D341Med (cell line): ENCODE data around the gene JARID2.
"Not testable (repeated sequence)": the region's sequence is repeated elsewhere in the genome, so short reads cannot be mapped to it uniquely, and the experiment has no call there.

Experiments used
- DNase-seq: peaks from one replicate; pipeline ENCODE4 v3.0.0; 2012; ENCODE audit warnings: low spot score

Gene JARID2

DNA sequence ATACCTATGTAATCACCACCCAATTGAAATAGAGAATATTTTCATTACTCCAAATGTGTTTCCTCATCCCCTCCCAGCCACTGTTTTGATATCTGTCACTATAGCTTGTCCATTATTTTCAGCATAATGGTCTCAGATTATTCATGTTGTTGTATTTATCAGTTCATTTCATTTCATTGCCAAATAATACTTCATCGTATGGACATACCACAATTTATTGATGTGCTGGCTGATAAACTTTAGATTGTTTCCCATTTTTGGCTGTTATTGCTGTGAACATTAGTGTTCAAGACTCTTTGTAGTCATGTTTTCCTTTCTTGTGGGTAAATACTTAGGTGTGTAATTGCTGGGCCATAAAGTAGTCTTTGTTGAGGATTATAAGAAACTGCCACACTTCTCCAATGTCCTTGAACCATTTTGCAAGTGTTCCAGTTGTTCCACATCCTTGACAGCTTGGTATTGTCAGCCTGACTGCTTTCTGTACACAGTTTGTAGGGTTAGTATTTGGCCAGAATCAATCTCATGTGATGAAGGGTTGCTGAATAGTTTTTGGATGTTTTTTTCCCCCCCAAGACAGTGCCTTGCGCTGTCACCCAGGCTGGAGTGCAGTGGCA lies 44.3 kb downstream of the JARID2 start:
- no peak for DNase-seq

DNA sequence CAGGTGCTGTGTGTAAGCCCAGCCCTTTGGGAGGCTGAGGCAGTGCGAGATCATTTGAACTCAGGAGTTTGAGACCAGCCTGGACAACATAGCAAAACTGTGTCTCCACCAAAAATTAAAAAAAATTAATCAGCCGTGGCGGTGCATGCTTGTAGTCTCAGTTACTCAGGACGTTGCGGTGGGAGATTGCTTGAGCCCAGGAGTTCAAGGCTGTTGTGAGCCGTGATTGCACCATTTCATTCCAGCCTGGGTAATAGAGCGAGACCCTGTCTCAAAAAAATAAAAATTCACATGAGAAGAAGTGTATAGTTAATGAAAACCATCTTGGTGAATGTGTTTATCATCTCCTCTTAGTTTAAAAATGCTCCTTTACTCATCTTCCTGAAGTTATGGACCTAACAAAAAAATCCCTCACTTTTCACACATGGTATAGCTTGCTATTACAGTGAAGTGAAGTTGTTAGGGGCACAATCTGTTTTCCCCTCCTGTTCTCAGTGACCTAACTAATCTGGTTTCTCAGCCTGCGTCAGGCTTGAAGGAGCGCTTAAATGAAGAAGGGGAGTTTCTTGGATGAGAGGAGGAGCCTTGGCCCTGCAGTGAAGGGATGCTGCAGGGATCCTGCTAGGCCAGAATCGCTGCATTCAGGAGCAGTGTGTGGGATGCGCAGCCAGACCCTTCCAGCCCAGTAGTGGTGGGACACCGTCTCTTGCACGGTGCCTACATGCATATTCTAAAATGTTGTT lies 45.3 kb downstream of the JARID2 start:
- no peak for DNase-seq

DNA sequence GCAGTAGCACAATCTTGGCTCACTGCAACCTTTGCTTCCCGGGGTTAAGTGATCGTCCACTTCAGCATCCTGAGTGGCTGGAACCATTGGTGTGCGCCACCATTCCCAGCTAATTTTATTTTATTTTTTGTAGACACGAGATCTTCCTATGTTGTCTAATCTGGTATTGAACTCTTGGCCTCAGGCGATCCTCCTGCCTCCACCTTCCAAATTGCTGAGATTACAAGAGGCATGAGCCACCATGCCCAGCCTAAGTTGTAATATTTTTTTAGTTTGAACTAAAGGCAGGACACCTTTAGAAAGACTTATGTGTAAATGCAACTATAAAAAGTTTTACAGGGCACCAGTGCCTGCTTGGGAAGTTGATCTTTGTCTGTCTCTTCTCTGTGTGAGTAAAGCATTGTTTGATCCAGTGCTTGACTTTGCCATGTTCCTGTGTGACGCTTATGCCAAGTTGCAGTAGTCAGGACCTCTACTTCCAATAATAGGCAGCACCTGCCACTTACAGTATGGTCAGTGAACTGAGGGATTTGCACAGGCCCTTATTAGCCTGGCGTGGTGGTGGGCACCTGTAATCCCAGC lies 46.9 kb downstream of the JARID2 start:
- no peak for DNase-seq

DNA sequence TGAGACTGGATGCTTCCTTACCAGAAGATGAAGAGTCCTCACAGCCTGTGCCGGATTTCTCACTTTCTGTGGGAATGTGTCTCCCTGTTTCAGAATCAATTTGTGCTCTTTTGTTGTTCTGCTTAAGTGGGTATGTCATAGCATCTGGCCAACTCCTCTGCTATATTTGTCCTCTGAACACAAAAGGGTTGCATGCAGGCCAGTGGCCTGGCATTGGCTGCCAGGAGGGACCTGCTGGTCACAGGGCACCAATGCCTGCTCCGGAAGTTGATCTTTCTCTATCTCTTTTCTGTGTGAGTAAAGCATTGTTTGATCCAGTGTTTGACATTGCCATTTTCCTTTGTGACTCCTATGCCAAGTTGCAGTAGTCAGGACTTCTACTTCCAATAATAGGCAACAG lies 47.8 kb downstream of the JARID2 start:
- no peak for DNase-seq

GRCh38 chr6:15294504-15294903 lies 48.6 kb downstream of the JARID2 start:
- DNase-seq = no peak

DNA sequence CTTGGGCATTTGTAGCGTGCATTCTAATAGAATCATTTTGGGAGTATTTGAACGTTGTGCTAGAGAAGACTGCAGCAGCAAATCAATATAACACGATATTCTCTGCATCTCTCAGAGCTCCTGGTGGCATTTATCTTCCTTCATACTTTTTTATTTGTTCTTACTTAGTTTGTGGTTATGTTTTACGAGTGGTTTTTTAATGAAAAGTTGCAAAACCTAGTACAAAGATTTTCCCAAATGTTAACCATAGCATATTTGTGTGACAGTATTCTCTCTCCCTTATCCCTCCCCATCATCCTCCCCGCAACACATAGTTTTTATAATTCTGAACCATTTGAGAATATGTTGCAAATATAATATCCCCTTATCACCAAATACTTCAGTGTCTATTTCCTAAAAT lies 50.4 kb downstream of the JARID2 start:
- DNase-seq = no peak

- DNase-seq = no peak
Measured at GRCh38 chr6:15296735-15297134, 50.9 kb downstream of the JARID2 start.

- not testable (repeated sequence) for DNase-seq
Measured at GRCh38 chr6:15297167-15297566, 51.3 kb downstream of the JARID2 start.

GRCh38 chr6:15297895-15298590 lies 52.2 kb downstream of the JARID2 start:
- DNase-seq = no peak

DNA sequence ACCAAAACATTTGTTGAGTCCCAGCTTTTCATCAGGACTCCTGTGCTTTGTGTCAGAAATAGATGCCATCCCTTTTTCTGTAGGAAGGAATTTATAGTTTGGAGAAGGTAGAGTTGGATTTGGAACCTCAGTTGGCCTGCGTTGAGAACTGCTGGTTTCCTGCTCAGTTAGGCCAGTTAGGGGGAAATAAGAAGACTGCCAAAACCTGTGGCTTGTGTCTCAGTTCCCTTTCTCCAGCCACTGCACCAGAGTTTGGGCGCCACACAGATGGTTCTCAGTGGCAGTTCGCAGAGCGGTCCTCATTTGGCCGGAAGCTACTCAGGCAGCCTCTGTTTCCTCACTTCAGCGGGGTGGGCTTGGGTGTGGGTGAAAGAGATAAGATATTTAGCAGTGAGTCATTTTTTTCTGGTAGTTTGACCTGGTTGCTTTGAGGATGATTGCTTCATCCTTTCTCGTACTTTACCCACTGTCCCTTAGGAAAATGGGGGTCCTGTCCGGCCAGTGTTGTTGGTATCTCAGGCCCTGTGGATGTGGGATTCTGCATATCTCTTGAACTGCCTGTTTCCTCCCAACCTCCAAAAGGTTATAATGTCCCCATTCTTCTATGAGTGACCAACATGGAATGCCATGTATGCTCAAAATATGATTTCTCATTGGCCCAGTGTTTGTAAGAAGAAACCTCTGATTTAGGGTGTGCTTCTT lies 53.7 kb downstream of the JARID2 start:
- DNase-seq = no peak

GRCh38 chr6:15301179-15302006 lies 55.5 kb downstream of the JARID2 start:
- no peak for DNase-seq

DNA sequence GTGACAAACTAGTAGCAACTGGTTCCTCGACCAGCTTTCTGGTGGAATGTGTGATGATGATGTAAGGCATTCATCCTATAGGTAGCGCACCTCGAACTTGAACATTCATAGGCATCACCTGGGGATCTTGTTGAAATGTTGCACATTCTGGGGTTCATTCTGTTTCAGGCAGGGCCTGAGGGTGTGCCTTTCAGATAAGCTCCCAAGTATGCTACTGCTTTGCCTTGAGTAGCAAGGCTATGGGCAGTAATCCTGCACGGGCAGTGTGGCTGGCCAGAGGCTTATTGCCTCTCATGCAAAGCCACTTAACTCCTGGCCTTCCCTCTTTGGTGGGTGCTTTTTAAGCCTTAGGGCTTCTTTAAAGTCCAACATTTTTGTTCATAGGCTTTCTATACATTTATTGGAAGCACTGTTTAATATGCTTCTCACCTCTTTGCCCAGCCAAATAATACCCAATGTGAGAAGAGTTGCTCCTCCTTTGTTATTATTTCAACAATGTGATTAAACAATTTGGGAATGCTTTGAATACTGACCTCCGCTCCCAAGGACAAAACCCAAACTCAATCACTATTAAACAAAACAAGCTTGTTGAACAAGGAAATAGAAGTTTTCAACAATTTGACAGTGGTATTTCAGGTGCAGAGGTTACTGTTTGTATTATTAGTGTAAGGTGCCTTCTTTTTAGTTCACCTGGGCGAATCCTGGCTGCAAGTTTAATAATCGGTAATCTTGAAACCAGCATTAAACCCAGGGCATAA lies 57.5 kb downstream of the JARID2 start:
- no peak for DNase-seq

- no peak for DNase-seq
Measured at GRCh38 chr6:15303920-15304291, 58.0 kb downstream of the JARID2 start.

DNA sequence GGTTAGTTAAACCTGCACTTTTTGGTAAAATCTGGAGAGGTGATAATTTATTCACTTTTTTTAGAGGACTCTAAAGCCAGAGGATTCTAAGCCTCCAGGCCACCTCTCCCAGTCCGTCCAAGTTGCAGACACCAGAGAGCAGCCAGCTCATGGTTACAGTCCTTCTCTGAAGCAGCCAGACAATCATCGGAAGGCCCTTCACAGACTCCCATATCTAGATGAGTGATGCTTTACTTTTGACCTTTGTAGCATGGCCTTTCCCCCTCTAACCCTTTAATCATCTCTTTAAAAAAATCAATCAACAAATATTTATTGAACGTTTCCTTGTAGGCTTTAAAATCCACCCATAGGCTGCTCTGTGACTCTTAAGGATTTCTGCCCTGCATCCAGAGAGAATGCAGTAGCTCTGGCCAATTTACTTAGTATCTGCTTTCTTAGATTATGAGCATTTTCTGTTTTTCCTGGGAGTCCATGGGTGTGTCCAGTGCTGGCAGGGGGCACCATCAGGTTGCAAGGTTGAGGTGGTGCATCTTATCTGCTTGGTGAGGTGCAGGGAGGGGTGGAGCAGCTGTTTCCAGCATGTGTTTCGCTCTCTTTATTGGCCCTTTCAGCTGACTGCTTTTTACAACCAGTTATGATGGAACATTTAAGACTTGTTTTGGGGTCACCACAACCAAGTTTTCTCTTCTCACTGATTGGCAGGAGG lies 58.6 kb downstream of the JARID2 start:
- DNase-seq = no peak

- DNase-seq = no peak
Measured at GRCh38 chr6:15305496-15305895, 59.6 kb downstream of the JARID2 start.

GRCh38 chr6:15305909-15306308 lies 60.0 kb downstream of the JARID2 start:
- DNase-seq = no peak

DNA sequence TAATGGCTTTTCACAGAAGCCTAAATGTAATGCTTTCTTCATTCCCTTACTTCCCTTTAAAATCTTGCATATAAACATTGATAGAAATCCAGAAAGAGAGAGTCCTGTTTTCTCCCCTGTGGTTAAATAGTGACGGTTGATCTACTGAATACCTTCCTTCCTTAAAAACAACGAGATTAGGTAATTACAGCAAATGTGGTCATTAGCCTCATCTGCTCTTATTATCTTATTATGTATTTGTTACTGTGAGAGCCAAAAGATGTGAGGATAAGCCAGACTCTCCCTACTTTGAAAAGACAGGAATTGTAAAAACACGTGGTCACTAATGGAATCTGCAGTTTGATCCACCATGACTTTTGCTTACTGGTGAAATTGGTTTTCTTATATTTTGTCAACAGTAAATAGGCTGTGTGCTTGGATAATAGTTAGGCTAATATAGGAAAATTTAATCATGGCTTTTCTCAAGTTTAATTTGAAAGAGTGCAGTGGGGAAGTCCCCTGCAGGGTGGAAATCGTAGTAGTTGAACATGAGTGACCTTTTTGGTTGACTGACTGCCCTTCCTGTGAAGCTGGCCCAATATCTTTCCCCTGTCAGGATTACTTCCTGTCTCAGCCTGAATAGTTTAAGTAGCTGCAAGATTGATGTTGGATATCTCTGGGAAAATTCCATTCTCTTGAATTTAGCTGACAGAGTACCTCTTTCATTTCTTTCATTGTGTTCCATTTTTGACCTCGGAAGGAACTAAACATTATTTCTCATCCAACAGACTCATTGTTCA lies 62.8 kb downstream of the JARID2 start:
- no peak for DNase-seq

GRCh38 chr6:15309611-15310283 lies 63.9 kb downstream of the JARID2 start:
- peak; percentile 59 for DNase-seq

GRCh38 chr6:15310680-15311079 lies 64.8 kb downstream of the JARID2 start:
- no peak for DNase-seq
